Measurements from ENCODE around the gene FLNB. TPM values are rescaled to one million over a fixed set of nuclear protein-coding genes. Genes with fewer than 3 reads are reported as not detected.

FLNB gene
- total and polyA plus RNA-seq, 2 of the 8 experiments (the other 6 are each of a cell fraction or from before 2014, with no cell fraction given), result 72.3 to 118 TPM

- TF ChIP-seq TAF1 (IDR thresholded peaks at IDR 0.05; ENCODE audit: low read depth, low read length) (no peak), TCF12 (IDR thresholded peaks at IDR 0.05; ENCODE audit: low read depth, low read length) (no peak), SP1 (IDR thresholded peaks at IDR 0.05; ENCODE audit: low read depth, low read length) (no peak), KDM5A (IDR thresholded peaks at IDR 0.05; ENCODE audit: low read length) (no peak)
These were observed 54.2 kb downstream of the FLNB start (continued) for GRCh38 chr3:58062472-58062871.
